ENCODE results near the gene IL26. TPM values are rescaled to one million over a fixed set of nuclear protein-coding genes. Genes with fewer than 3 reads are reported as not detected.

Gene IL26
- total RNA-seq, 4 donors from 2014 or later: not detected

GRCh38 chr12:68189821-68190242 is 35.8 kb downstream of the IL26 start:
- no peaks in the 10 kb centered on the region for H3K4me1 ChIP-seq
- no peaks in the 10 kb centered on the region for H3K36me3 ChIP-seq
- no peaks in the 10 kb centered on the region for H3K9me3 ChIP-seq
- no peak for TF ChIP-seq POLR2AphosphoS5 (IDR thresholded peaks at IDR 0.05)
- ATAC-seq: no peak
- peaks cover 2% of the 10 kb centered on the region for H3K27me3 ChIP-seq
- no peak overlapping the region for H3K4me3 ChIP-seq
- 85 to 88% methylated on average over 4 of the region's 4 CpGs for WGBS, 2 donors (ENCODE audit: low coverage in 1 of 2)
- H3K27ac ChIP-seq: no peak overlapping the region

GRCh38 chr12:68185598-68185997 is 40.0 kb downstream of the IL26 start:
- no peak overlapping the region for H3K4me3 ChIP-seq
- H3K4me1 ChIP-seq: no peaks in the 10 kb centered on the region
- H3K27me3 ChIP-seq: peaks cover 2% of the 10 kb centered on the region
- TF ChIP-seq CTCF (IDR thresholded peaks at IDR 0.05) (no peak), EP300 (IDR thresholded peaks at IDR 0.05) (no peak), POLR2A (IDR thresholded peaks at IDR 0.05) (no peak), POLR2AphosphoS5 (IDR thresholded peaks at IDR 0.05) (no peak)
- WGBS, 2 donors (ENCODE audit: low coverage in 1 of 2): 74 to 77% methylated on average over 3 of the region's 3 CpGs
- no peak overlapping the region for H3K27ac ChIP-seq
- H3K9me3 ChIP-seq: no peaks in the 10 kb centered on the region
- no peaks in the 10 kb centered on the region for H3K36me3 ChIP-seq
- ATAC-seq: no peak

GRCh38 chr12:68180792-68181744 is 44.5 kb downstream of the IL26 start:
- H3K27me3 ChIP-seq: no peaks in the 10 kb centered on the region
- no peak for TF ChIP-seq POLR2AphosphoS5 (IDR thresholded peaks at IDR 0.05)
- no peak for TF ChIP-seq POLR2A (IDR thresholded peaks at IDR 0.05)
- no peak for TF ChIP-seq CTCF (IDR thresholded peaks at IDR 0.05)
- no peak for TF ChIP-seq EP300 (IDR thresholded peaks at IDR 0.05)
- 43 to 60% methylated on average over 1 to 3 of the region's 3 CpGs for WGBS, 2 donors (ENCODE audit: low coverage in 1 of 2)
- no peak for ATAC-seq
- no peak overlapping the region for H3K4me3 ChIP-seq
- H3K36me3 ChIP-seq: no peaks in the 10 kb centered on the region
- no peaks in the 10 kb centered on the region for H3K9me3 ChIP-seq
- H3K4me1 ChIP-seq: no peaks in the 10 kb centered on the region
- no peak overlapping the region for H3K27ac ChIP-seq

GRCh38 chr12:68178774-68179439 is 46.7 kb downstream of the IL26 start:
- H3K36me3 ChIP-seq: no peaks in the 10 kb centered on the region
- no peak overlapping the region for H3K4me3 ChIP-seq
- no peaks in the 10 kb centered on the region for H3K4me1 ChIP-seq
- H3K9me3 ChIP-seq: no peaks in the 10 kb centered on the region
- ATAC-seq: no peak
- no peak for TF ChIP-seq POLR2AphosphoS5 (IDR thresholded peaks at IDR 0.05)
- WGBS, 2 donors (ENCODE audit: low coverage in 1 of 2): 55 to 81% methylated on average over 3 of the region's 3 CpGs
- H3K27me3 ChIP-seq: no peaks in the 10 kb centered on the region
- no peak overlapping the region for H3K27ac ChIP-seq

- Histone ChIP-seq H3K4me3 (no peak overlapping the region), H3K36me3 (no peaks in the 10 kb centered on the region)
- ATAC-seq: no peak
These were observed 47.4 kb downstream of the IL26 start for GRCh38 chr12:68178184-68178583.

More at GRCh38 chr12:68178184-68178583, 47.4 kb downstream of the IL26 start:
- H3K4me1 ChIP-seq: no peaks in the 10 kb centered on the region
- H3K27ac ChIP-seq: no peak overlapping the region
- no peaks in the 10 kb centered on the region for H3K9me3 ChIP-seq
- no peaks in the 10 kb centered on the region for H3K27me3 ChIP-seq
- TF ChIP-seq CTCF (IDR thresholded peaks at IDR 0.05): no peak
- no peak for TF ChIP-seq EP300 (IDR thresholded peaks at IDR 0.05)
- TF ChIP-seq POLR2AphosphoS5 (IDR thresholded peaks at IDR 0.05): no peak
- TF ChIP-seq POLR2A (IDR thresholded peaks at IDR 0.05): no peak

All from gastroesophageal sphincter (tissue), 4 donors.